CD14-positive monocyte (primary cell): ENCODE data around the gene LSMEM2. TPM values are rescaled to one million over a fixed set of nuclear protein-coding genes. Genes with fewer than 3 reads are reported as not detected.

ENCODE experiments used
- DNase-seq, 3 donors: peaks; one replicate each; pipeline ENCODE4 v3.0.0-alpha.2; 2011 to 2022
- H2AFZ ChIP-seq: 2 replicates; pipeline ENCODE4 v1.6.0; 2012; ENCODE audit warnings: mild to moderate bottlenecking, low read depth, low read length, inconsistent platforms; ENCODE audit not compliant: insufficient read depth, poor library complexity, severe bottlenecking
- H3K27ac ChIP-seq, 2 donors: 1 replicate in 1 of 2; 2 replicates in 1 of 2; pipeline ENCODE4 v1.5.1; 2012 to 2013; ENCODE audit warnings: low read length in 2 of 2, control low read depth in 1 of 2, inconsistent platforms in 1 of 2, low read depth in 1 of 2, mild to moderate bottlenecking in 1 of 2
- H3K27me3 ChIP-seq, 2 donors: one replicate each; pipeline versions ENCODE4 v1.6.0 to v1.6.1; 2011 to 2013; ENCODE audit warnings: low read length in 2 of 2; ENCODE audit not compliant: control insufficient read depth in 2 of 2, insufficient read depth in 2 of 2
- H3K36me3 ChIP-seq, 2 donors: replicated peaks in 1 of 2; 1 replicate in 1 of 2; 2 replicates in 1 of 2; pipeline versions ENCODE4 v1.5.1 to v1.6.1; 2012 to 2013; ENCODE audit warnings: low read length in 2 of 2, control low read depth in 1 of 2, inconsistent platforms in 1 of 2, mild to moderate bottlenecking in 1 of 2; ENCODE audit not compliant: insufficient read depth in 2 of 2, control insufficient read depth in 1 of 2
- H3K4me1 ChIP-seq, 2 donors: 1 replicate in 1 of 2; 2 replicates in 1 of 2; pipeline versions ENCODE4 v1.5.1 to v1.6.1; 2012 to 2013; ENCODE audit warnings: low read length in 2 of 2, control low read depth in 1 of 2, inconsistent platforms in 1 of 2, mild to moderate bottlenecking in 1 of 2, moderate library complexity in 1 of 2; ENCODE audit not compliant: insufficient read depth in 2 of 2, control insufficient read depth in 1 of 2
- H3K4me2 ChIP-seq: replicated peaks from 2 replicates; pipeline ENCODE3; 2012; ENCODE audit warnings: low read length, moderate library complexity, mild to moderate bottlenecking; ENCODE audit not compliant: poor library complexity, severe bottlenecking; ENCODE audit errors: extremely low read depth
- H3K4me3 ChIP-seq, 3 experiments: fragments of 200-600 bp in 1 of 3; sonication (generic) in 1 of 3; replicated peaks in 1 of 3; 1 replicate in 2 of 3; 2 replicates in 1 of 3; pipeline ENCODE4 v1.5.1; 2011 to 2013; ENCODE audit warnings: low read length in 3 of 3, mild to moderate bottlenecking in 3 of 3, control low read depth in 2 of 3, low read depth in 2 of 3, inconsistent platforms in 1 of 3, moderate library complexity in 1 of 3
- H3K79me2 ChIP-seq: 2 replicates; pipeline ENCODE4 v1.6.0; 2012; ENCODE audit warnings: mild to moderate bottlenecking, control low read depth, inconsistent platforms, low read length, moderate library complexity; ENCODE audit not compliant: insufficient read depth
- H3K9ac ChIP-seq: 2 replicates; pipeline ENCODE4 v1.6.0; 2017; ENCODE audit warnings: low read length, mild to moderate bottlenecking; ENCODE audit not compliant: insufficient read depth, poor library complexity, severe bottlenecking
- H3K9me3 ChIP-seq, 2 donors: replicated peaks in 1 of 2; 1 replicate in 1 of 2; 2 replicates in 1 of 2; pipeline versions ENCODE4 v1.5.1 to v1.6.1; 2012 to 2013; ENCODE audit warnings: low read length in 2 of 2, control low read depth in 1 of 2; ENCODE audit not compliant: control insufficient read depth in 1 of 2, insufficient read depth in 1 of 2
- H4K20me1 ChIP-seq: 2 replicates; pipeline ENCODE4 v1.6.0; 2012; ENCODE audit warnings: mild to moderate bottlenecking, low read length, control low read depth, moderate library complexity; ENCODE audit not compliant: insufficient read depth
- H3K27ac Mint-ChIP-seq, 7 donors: one replicate each; pipeline ENCODE4 v1.8.0; 2020; ENCODE audit warnings: mild to moderate bottlenecking in 7 of 7, mixed read lengths in 7 of 7, moderate library complexity in 6 of 7, inconsistent platforms in 2 of 7
- H3K27me3 Mint-ChIP-seq, 3 donors: one replicate each; pipeline ENCODE4 v1.8.0; 2021 to 2022; ENCODE audit warnings: low read depth in 3 of 3, mild to moderate bottlenecking in 3 of 3, mixed read lengths in 3 of 3, moderate library complexity in 3 of 3, inconsistent platforms in 1 of 3
- H3K36me3 Mint-ChIP-seq, 2 donors: one replicate each; pipeline ENCODE4 v1.8.0; 2020; ENCODE audit warnings: mixed read lengths in 2 of 2, inconsistent platforms in 1 of 2, mild to moderate bottlenecking in 1 of 2
- H3K4me1 Mint-ChIP-seq: one replicate; pipeline ENCODE4 v1.8.0; 2020; ENCODE audit warnings: mild to moderate bottlenecking, mixed read lengths
- H3K4me3 Mint-ChIP-seq, 2 donors: one replicate each; pipeline ENCODE4 v1.8.0; 2020; ENCODE audit warnings: mild to moderate bottlenecking in 2 of 2, mixed read lengths in 2 of 2, moderate library complexity in 1 of 2
- H3K9me3 Mint-ChIP-seq, 7 donors: one replicate each; pipeline ENCODE4 v1.8.0; 2020 to 2022; ENCODE audit warnings: mixed read lengths in 7 of 7, mild to moderate bottlenecking in 6 of 7, moderate library complexity in 6 of 7, inconsistent platforms in 2 of 7
- WGBS: methylation state at CpG from one replicate; pipeline ENCODE4 v1.1.5; 2013; ENCODE audit warnings: missing lambda C conversion rate; ENCODE audit not compliant: insufficient coverage; 5-methylcytosine and 5-hydroxymethylcytosine counted together
- intact Hi-C, 2 donors: fragments of 100-400 bp; cut with micrococcal nuclease; formaldehyde crosslinking; loops; one replicate each; pipeline versions ENCODE4 v1.15.0 to v1.15.1; 2023
- polyA plus RNA-seq, 3 donors: library from polyadenylated mRNA; depleted of rRNA in 1 of 3; unstranded in 2 of 3; stranded (reverse) in 1 of 3; fragments of 300-500 nt in 2 of 3; fragments of >200 nt in 1 of 3; fragmentation: Illumina TruSeq in 2 of 3; gene quantifications; 1 replicate in 2 of 3; 2 replicates in 1 of 3; pipeline ENCODE4 v1.2.3, GENCODE V29; 2012 to 2021
- TF ChIP-seq, protein P1 (sequence below): fragments of 200-600 bp; IDR thresholded peaks from one replicate; pipeline ENCODE4 v1.8.0; 2022; ENCODE audit warnings: antibody characterized with exemption, mild to moderate bottlenecking

The LSMEM2 gene
- polyA plus RNA-seq, 3 donors = not detected

DNA sequence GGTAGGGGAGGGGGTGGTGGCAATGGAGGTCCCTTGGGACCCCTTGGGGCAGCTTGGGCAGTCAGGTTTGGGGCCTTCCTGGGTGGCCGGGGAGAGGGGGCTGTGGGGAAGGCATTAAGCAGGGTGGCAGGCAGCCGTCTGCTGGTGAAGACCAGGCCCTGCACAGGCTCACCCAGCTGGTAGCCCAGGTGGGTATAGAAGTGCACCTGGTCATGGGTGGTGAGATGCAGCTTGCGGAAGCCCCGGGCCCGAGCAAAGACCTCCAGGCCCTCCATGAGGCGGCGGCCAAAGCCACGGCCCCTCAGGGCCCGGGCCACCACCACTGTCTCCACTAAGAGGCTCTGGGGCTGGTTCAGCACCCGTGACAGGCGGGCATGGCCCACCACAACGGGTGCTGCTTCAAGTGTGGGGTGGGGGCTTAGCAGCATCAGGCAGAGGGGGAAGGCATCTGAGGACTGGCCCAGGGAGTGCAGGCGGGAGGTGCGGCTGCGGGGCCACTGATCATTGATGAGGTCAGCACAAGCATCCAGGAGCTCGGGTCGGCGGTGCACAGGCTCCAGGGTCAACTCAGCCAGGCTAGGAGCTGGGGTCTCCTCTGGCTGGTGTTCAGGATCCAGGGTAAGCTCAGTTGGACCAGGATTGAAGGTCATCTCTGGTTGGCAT lies 18.0 kb downstream of the LSMEM2 start:
- peak in 1 of 3 donors; percentile 9 for DNase-seq

DNA sequence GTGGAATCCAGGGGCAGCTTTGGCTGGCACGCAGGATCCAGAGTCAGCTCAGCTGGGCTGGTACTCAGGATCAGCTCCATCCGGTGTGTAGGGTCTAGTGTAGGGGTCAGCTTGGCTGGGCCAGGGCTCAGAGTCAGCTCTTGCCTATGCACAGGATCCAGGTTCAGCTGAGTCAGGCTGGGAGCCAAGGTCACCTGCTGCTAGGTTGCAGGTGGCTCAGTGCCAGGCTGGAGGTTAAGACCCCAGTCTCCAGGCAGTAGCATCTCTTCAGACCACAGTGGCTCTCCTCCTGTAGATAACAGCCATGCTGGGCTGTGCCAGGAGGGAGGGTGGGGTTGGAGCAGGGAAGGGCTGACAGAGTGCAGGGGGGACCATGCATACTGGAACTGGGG lies 18.5 kb downstream of the LSMEM2 start:
- no peak overlapping the region for H3K4me3 Mint-ChIP-seq
- no peak overlapping the region for H2AFZ ChIP-seq
- H3K9me3 ChIP-seq = no peaks in the 10 kb centered on the region
- H3K27ac Mint-ChIP-seq = peak overlapping the region in 1 of 7 donors; percentile 99
- H4K20me1 ChIP-seq = no peaks in the 10 kb centered on the region
- H3K36me3 ChIP-seq = no peaks in the 10 kb centered on the region
- H3K4me2 ChIP-seq = peak overlapping the region; percentile 0
- H3K4me1 Mint-ChIP-seq = peaks cover 40% of the 10 kb centered on the region
- H3K9me3 Mint-ChIP-seq = no peaks in the 10 kb centered on the region
- no peak overlapping the region for H3K4me3 ChIP-seq
- H3K79me2 ChIP-seq = peaks cover 38% of the 10 kb centered on the region
- peak in 1 of 3 donors; percentile 13 for DNase-seq
- peaks cover 39 to 46% of the 10 kb centered on the region in 2 donors for H3K4me1 ChIP-seq
- H3K27me3 ChIP-seq = no peaks in the 10 kb centered on the region
- peaks cover 2 to 9% of the 10 kb centered on the region in 2 donors for H3K36me3 Mint-ChIP-seq
- intact Hi-C loops = loop anchor here (5.0 kb wide), 1 partner anchor 40 kb away; no protein-coding TSS in a partner anchor
- no peak overlapping the region for H3K9ac ChIP-seq
- peak overlapping the region in 1 of 2 donors; percentile 100 for H3K27ac ChIP-seq
- TF ChIP-seq, protein P1, sequence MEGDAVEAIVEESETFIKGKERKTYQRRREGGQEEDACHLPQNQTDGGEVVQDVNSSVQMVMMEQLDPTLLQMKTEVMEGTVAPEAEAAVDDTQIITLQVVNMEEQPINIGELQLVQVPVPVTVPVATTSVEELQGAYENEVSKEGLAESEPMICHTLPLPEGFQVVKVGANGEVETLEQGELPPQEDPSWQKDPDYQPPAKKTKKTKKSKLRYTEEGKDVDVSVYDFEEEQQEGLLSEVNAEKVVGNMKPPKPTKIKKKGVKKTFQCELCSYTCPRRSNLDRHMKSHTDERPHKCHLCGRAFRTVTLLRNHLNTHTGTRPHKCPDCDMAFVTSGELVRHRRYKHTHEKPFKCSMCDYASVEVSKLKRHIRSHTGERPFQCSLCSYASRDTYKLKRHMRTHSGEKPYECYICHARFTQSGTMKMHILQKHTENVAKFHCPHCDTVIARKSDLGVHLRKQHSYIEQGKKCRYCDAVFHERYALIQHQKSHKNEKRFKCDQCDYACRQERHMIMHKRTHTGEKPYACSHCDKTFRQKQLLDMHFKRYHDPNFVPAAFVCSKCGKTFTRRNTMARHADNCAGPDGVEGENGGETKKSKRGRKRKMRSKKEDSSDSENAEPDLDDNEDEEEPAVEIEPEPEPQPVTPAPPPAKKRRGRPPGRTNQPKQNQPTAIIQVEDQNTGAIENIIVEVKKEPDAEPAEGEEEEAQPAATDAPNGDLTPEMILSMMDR = no peak
- 90% methylated on average over 2 of the region's 2 CpGs for WGBS
- no peaks in the 10 kb centered on the region for H3K27me3 Mint-ChIP-seq

More for the DNA sequence above, 18.0 kb downstream of the LSMEM2 start:
- H3K27ac ChIP-seq = no peak overlapping the region
- H3K27ac Mint-ChIP-seq = peak overlapping the region in 3 of 7 donors; percentile 65 to 99 (median 86)
- H3K4me1 ChIP-seq = peaks cover 39 to 49% of the 10 kb centered on the region in 2 donors
- TF ChIP-seq, protein P1 = no peak
- H3K9me3 ChIP-seq = no peaks in the 10 kb centered on the region
- H3K4me3 Mint-ChIP-seq = no peak overlapping the region
- H3K9me3 Mint-ChIP-seq = no peaks in the 10 kb centered on the region
- no peaks in the 10 kb centered on the region for H4K20me1 ChIP-seq
- H3K4me2 ChIP-seq = no peak overlapping the region
- no peak overlapping the region for H2AFZ ChIP-seq
- H3K36me3 Mint-ChIP-seq = peaks cover 2 to 9% of the 10 kb centered on the region in 2 donors
- H3K36me3 ChIP-seq = no peaks in the 10 kb centered on the region
- no peak overlapping the region for H3K4me3 ChIP-seq
- H3K9ac ChIP-seq = no peak overlapping the region
- H3K79me2 ChIP-seq = peaks cover 36% of the 10 kb centered on the region
- no peaks in the 10 kb centered on the region for H3K27me3 ChIP-seq
- H3K4me1 Mint-ChIP-seq = peaks cover 40% of the 10 kb centered on the region
- no peaks in the 10 kb centered on the region for H3K27me3 Mint-ChIP-seq
- 94% methylated on average over 12 of the region's 18 CpGs for WGBS
- intact Hi-C loops = loop anchor here (5.0 kb wide), 1 partner anchor 40 kb away; no protein-coding TSS in a partner anchor
